H9 (cell line): Measurements from ENCODE around the gene JMJD1C. TPM values are rescaled to one million over a fixed set of nuclear protein-coding genes. Genes with fewer than 3 reads are reported as not detected.

Source experiments
- DNase-seq: peaks from one replicate; pipeline ENCODE4 v3.0.0-alpha.2; 2017
- H2AFZ ChIP-seq: one replicate; pipeline ENCODE4 v1.6.1; 2013; ENCODE audit warnings: mild to moderate bottlenecking, low read length, control low read depth, moderate library complexity
- H2AK5ac ChIP-seq: 2 replicates; pipeline ENCODE4 v1.6.1; 2013; ENCODE audit warnings: low read length, control low read depth, mixed read lengths; ENCODE audit not compliant: insufficient read length
- H2BK120ac ChIP-seq: one replicate; pipeline ENCODE4 v1.6.1; 2013; ENCODE audit warnings: low read depth, mild to moderate bottlenecking, low read length, control low read depth, inconsistent platforms; ENCODE audit not compliant: poor library complexity, severe bottlenecking
- H2BK12ac ChIP-seq: 2 replicates; pipeline ENCODE4 v1.6.1; 2013; ENCODE audit warnings: low read length, control low read depth, mixed read lengths, low read depth; ENCODE audit not compliant: insufficient read length
- H2BK15ac ChIP-seq: 2 replicates; pipeline ENCODE4 v1.6.1; 2013; ENCODE audit warnings: low read depth, low read length, control low read depth
- H2BK20ac ChIP-seq: one replicate; pipeline ENCODE4 v1.6.1; 2013; ENCODE audit warnings: low read depth, mild to moderate bottlenecking, low read length, control low read depth, inconsistent platforms; ENCODE audit not compliant: poor library complexity, severe bottlenecking
- H2BK5ac ChIP-seq: 2 replicates; pipeline ENCODE4 v1.6.1; 2013; ENCODE audit warnings: low read length, control low read depth, mixed read lengths; ENCODE audit not compliant: insufficient read length
- H3K14ac ChIP-seq: 2 replicates; pipeline ENCODE4 v1.6.1; 2013; ENCODE audit warnings: low read length, control low read depth; ENCODE audit not compliant: insufficient read depth
- H3K18ac ChIP-seq: 2 replicates; pipeline ENCODE4 v1.6.1; 2013; ENCODE audit warnings: low read depth, mild to moderate bottlenecking, mixed read lengths, low read length, control low read depth; ENCODE audit not compliant: insufficient read length
- H3K23ac ChIP-seq: 2 replicates; pipeline ENCODE4 v1.6.1; 2013; ENCODE audit warnings: low read length, control low read depth, mixed read lengths, low read depth; ENCODE audit not compliant: insufficient read length
- H3K23me2 ChIP-seq: 2 replicates; pipeline ENCODE4 v1.6.1; 2013; ENCODE audit warnings: low read depth, mild to moderate bottlenecking, mixed read lengths, low read length, control low read depth; ENCODE audit not compliant: insufficient read length, poor library complexity, severe bottlenecking
- H3K27ac ChIP-seq: 2 replicates; pipeline ENCODE4 v1.5.1; 2013; ENCODE audit warnings: low read length, control low read depth, mixed read lengths, low read depth; ENCODE audit not compliant: insufficient read length
- H3K27me3 ChIP-seq: 2 replicates; pipeline ENCODE4 v1.6.1; 2013; ENCODE audit warnings: low read length, control low read depth, inconsistent platforms; ENCODE audit not compliant: insufficient read depth
- H3K4ac ChIP-seq: 2 replicates; pipeline ENCODE4 v1.6.1; 2013; ENCODE audit warnings: low read depth, mild to moderate bottlenecking, control low read depth, inconsistent platforms, low read length, moderate library complexity
- H3K4me1 ChIP-seq: 2 replicates; pipeline ENCODE4 v1.6.1; 2013; ENCODE audit warnings: low read length, control low read depth, inconsistent platforms; ENCODE audit not compliant: insufficient read depth
- H3K4me2 ChIP-seq: 2 replicates; pipeline ENCODE4 v1.6.1; 2013; ENCODE audit warnings: low read length, control low read depth, mixed read lengths; ENCODE audit not compliant: insufficient read length, insufficient read depth
- H3K56ac ChIP-seq: 2 replicates; pipeline ENCODE4 v1.6.1; 2013; ENCODE audit warnings: low read depth, mild to moderate bottlenecking, mixed read lengths, low read length, control low read depth; ENCODE audit not compliant: insufficient read length
- H3K79me1 ChIP-seq: 2 replicates; pipeline ENCODE4 v1.6.1; 2013; ENCODE audit warnings: low read depth, mild to moderate bottlenecking, moderate library complexity, low read length, control low read depth, inconsistent platforms; ENCODE audit not compliant: insufficient read depth, poor library complexity, severe bottlenecking
- H3K79me2 ChIP-seq: 2 replicates; pipeline ENCODE4 v1.6.1; 2013; ENCODE audit warnings: low read length, control low read depth, inconsistent platforms; ENCODE audit not compliant: insufficient read depth
- H3K9ac ChIP-seq: 2 replicates; pipeline ENCODE4 v1.6.1; 2013; ENCODE audit warnings: low read length, control low read depth, mixed read lengths; ENCODE audit not compliant: insufficient read length; ENCODE audit errors: extremely low read depth
- H3K9me3 ChIP-seq: one replicate; pipeline ENCODE4 v1.6.1; 2013; ENCODE audit warnings: low read depth, low read length, inconsistent platforms; ENCODE audit not compliant: control insufficient read depth
- H3T11ph ChIP-seq: one replicate; pipeline ENCODE4 v1.6.1; 2013; ENCODE audit warnings: mild to moderate bottlenecking, low read length, control low read depth, inconsistent platforms
- H4K20me1 ChIP-seq: one replicate; pipeline ENCODE4 v1.6.1; 2013; ENCODE audit not compliant: control insufficient read depth, insufficient read length, insufficient read depth
- H4K5ac ChIP-seq: 2 replicates; pipeline ENCODE4 v1.6.1; 2013; ENCODE audit warnings: low read depth, mild to moderate bottlenecking, mixed read lengths, low read length, control low read depth; ENCODE audit not compliant: insufficient read length
- H4K8ac ChIP-seq: replicated peaks from 2 replicates; pipeline ENCODE4 v1.6.1; 2013; ENCODE audit warnings: low read length, control low read depth, mixed read lengths, low read depth; ENCODE audit not compliant: insufficient read length
- H4K91ac ChIP-seq: 2 replicates; pipeline ENCODE4 v1.6.1; 2013; ENCODE audit warnings: low read depth, mild to moderate bottlenecking, moderate library complexity, mixed read lengths, low read length, control low read depth; ENCODE audit not compliant: insufficient read length
- H3K27ac Mint-ChIP-seq, 3 experiments: 2 replicates in 2 of 3; 3 replicates in 1 of 3; pipeline ENCODE4 v1.8.0; 2020 to 2021; ENCODE audit warnings: mixed read lengths in 3 of 3, mild to moderate bottlenecking in 1 of 3, moderate library complexity in 1 of 3
- H3K27me3 Mint-ChIP-seq: 2 replicates; pipeline ENCODE4 v1.8.0; 2021; ENCODE audit warnings: low read depth, mild to moderate bottlenecking, moderate library complexity, mixed read lengths
- H3K36me3 Mint-ChIP-seq, 3 experiments: 2 replicates in 2 of 3; 3 replicates in 1 of 3; pipeline ENCODE4 v1.8.0; 2020 to 2021; ENCODE audit warnings: low read depth in 3 of 3, mixed read lengths in 3 of 3; ENCODE audit not compliant: insufficient read depth in 1 of 3
- H3K4me1 Mint-ChIP-seq, 2 experiments: 2 replicates each; pipeline ENCODE4 v1.8.0; 2020; ENCODE audit warnings: mixed read lengths in 2 of 2
- H3K4me3 Mint-ChIP-seq, 2 experiments: 2 replicates in 1 of 2; 3 replicates in 1 of 2; pipeline ENCODE4 v1.8.0; 2020 to 2021; ENCODE audit warnings: mild to moderate bottlenecking in 2 of 2, mixed read lengths in 2 of 2, moderate library complexity in 1 of 2
- H3K9me3 Mint-ChIP-seq, 2 experiments: 2 replicates in 1 of 2; 3 replicates in 1 of 2; pipeline ENCODE4 v1.8.0; 2020; ENCODE audit warnings: mild to moderate bottlenecking in 2 of 2, mixed read lengths in 2 of 2, moderate library complexity in 1 of 2
- CTCF ChIP-seq: fragments of 200-600 bp; sonication (generic); conservative IDR thresholded peaks from 3 replicates; pipeline ENCODE4 v1.8.0; 2021; ENCODE audit warnings: antibody characterized with exemption, mild to moderate bottlenecking
- WGBS: extraction: QIAGEN DNeasy Blood & Tissue Kit; methylation state at CpG from one replicate; pipeline ENCODE4 v1.1.7; 2013; ENCODE audit warnings: missing lambda C conversion rate, low lambda C conversion rate, mixed read lengths; ENCODE audit not compliant: insufficient read length; ENCODE audit errors: extremely low coverage; 5-methylcytosine and 5-hydroxymethylcytosine counted together
- total RNA-seq: library from RNA; stranded (reverse); gene quantifications from 2 replicates; pipeline ENCODE4 v1.2.1, GENCODE V29; 2021

Gene JMJD1C
- total RNA-seq, 1 experiment from 2014 or later = 200 TPM

GRCh38 chr10:63267414-63268148 lies 198.2 kb downstream of the JMJD1C start:
- peaks cover 3% of the 10 kb centered on the region in 2 experiments; a peak in 1 of 5 replicates for H3K9me3 Mint-ChIP-seq
- no peak overlapping the region for H3K56ac ChIP-seq
- H3K23me2 ChIP-seq = no peaks in the 10 kb centered on the region
- no peak overlapping the region; the same call in 1 of the 2 replicates for H3K4ac ChIP-seq
- peak overlapping the region; percentile 95 to 99 for H3K4me3 Mint-ChIP-seq
- no peaks in the 10 kb centered on the region for H3K9me3 ChIP-seq
- H3K4me1 ChIP-seq = no peaks in the 10 kb centered on the region
- H3T11ph ChIP-seq = no peak overlapping the region
- WGBS = no CpG with 5 or more reads among the region's 6 CpGs
- H3K36me3 Mint-ChIP-seq = peaks cover 26 to 29% (median 28%) of the 10 kb centered on the region in 3 experiments
- H2BK20ac ChIP-seq = no peak overlapping the region
- H4K20me1 ChIP-seq = no peaks in the 10 kb centered on the region
- H3K27me3 Mint-ChIP-seq = no peaks in the 10 kb centered on the region
- no peak overlapping the region for H4K91ac ChIP-seq
- no peak overlapping the region for H2BK12ac ChIP-seq
- no peak overlapping the region for H2AK5ac ChIP-seq
- H4K5ac ChIP-seq = no peak overlapping the region
- H3K4me2 ChIP-seq = no peak overlapping the region
- TF ChIP-seq CTCF = no peak
- no peaks in the 10 kb centered on the region for H3K27me3 ChIP-seq
- no peak overlapping the region for H3K23ac ChIP-seq
- DNase-seq = no peak
- peak overlapping the region; percentile 24 for H2BK120ac ChIP-seq
- peaks cover 10 to 16% of the 10 kb centered on the region in 2 experiments for H3K4me1 Mint-ChIP-seq
- H3K18ac ChIP-seq = peak overlapping the region; percentile 65
- H4K8ac ChIP-seq = no peak overlapping the region
- peak overlapping the region; percentile 97 for H3K27ac ChIP-seq
- no peak overlapping the region for H2AFZ ChIP-seq
- no peak overlapping the region for H2BK15ac ChIP-seq
- H3K79me2 ChIP-seq = peaks cover 24% of the 10 kb centered on the region; the same call in 1 of the 2 replicates
- H3K9ac ChIP-seq = peak overlapping the region; percentile 83
- peak overlapping the region; percentile 21; the same call in 1 of the 2 replicates for H3K14ac ChIP-seq
- no peak overlapping the region for H2BK5ac ChIP-seq
- no peaks in the 10 kb centered on the region for H3K79me1 ChIP-seq
- H3K27ac Mint-ChIP-seq = peak overlapping the region; percentile 100
